ENCODE data around the gene MPC1. TPM values are rescaled to one million over a fixed set of nuclear protein-coding genes. Genes with fewer than 3 reads are reported as not detected.

Gene MPC1
- total and polyA plus RNA-seq, 2 donors (not counting 3 experiments of a cell fraction or from before 2014, with no cell fraction given): 15.5 to 17.5 TPM

DNA sequence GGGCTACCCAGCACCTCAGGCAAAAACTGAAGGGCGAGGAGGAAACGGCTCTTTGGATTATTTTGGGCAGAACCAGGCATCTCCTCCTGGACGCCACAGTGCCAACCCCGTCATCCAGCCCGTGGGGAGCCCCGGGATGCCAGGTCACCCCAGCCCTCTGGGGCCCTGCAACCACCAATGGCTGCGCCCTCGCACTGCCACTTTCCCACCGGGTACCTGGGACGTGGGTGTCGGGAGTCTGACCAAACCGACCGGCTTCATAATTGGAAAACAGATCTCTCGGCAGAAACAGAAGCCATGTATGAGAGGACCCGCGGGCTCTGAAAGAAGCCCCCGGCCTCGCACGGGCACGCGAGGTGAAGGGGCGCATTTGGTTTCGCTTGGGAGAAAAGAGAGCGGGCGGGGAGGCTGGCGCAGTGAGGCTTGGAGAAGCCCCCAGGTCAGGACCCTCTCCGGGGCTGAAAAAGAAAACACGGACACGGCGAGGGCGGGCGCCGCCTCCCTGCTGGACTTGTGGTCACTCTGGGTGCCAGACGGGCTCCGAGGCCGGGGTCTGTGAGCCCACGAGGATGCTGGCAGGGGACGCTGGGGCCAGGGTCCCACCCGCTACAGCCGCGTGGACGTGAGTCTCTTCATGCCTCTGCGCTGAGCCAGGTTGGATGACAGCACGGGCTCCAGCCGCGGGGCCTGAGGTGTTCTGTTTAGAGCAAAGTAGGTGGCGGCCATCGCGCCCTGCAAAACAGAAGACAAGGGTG is 29.6 kb upstream of the MPC1 start:
- intact Hi-C loops (cut with micrococcal nuclease) (no loop called here), dilution Hi-C loops (cut with MboI; ENCODE audit: extremely low pct_ligation_motif_present, low sequenced_read_pairs) (no loop called here)
- H3K9me1 ChIP-seq (replicated peaks; ENCODE audit: control insufficient read depth, extremely low read depth, insufficient read depth, low read length): no peaks in the 10 kb centered on the region
- no peaks in the 10 kb centered on the region for H4K20me1 ChIP-seq (replicated peaks; ENCODE audit: control insufficient read depth, extremely low read depth, insufficient read depth, low read length)
- BruUV-seq (replicated peaks): no TSS peak
- H3K4me3 ChIP-seq (replicated peaks in 1 of 3; ENCODE audit: insufficient read depth in 1 of 3, low read depth in 1 of 3, low read length in 3 of 3): no peak overlapping the region
- no peak for TF ChIP-seq EZH2 (IDR thresholded peaks at IDR 0.05; ENCODE audit: borderline replicate concordance, low read depth, low read length, severe bottlenecking)
- TF ChIP-seq GATA2 (IDR thresholded peaks at IDR 0.05; ENCODE audit: insufficient read depth, insufficient read length, low read depth, low read length): no peak
- TF ChIP-seq, protein P1, sequence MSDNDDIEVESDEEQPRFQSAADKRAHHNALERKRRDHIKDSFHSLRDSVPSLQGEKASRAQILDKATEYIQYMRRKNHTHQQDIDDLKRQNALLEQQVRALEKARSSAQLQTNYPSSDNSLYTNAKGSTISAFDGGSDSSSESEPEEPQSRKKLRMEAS (IDR thresholded peaks at IDR 0.05; ENCODE audit: insufficient read depth, insufficient read length): no peak
- no peak for TF ChIP-seq POLR2AphosphoS5 (IDR thresholded peaks at IDR 0.05; ENCODE audit: insufficient read depth, low read depth, low read length)
- no peak for TF ChIP-seq FOS (IDR thresholded peaks at IDR 0.05; ENCODE audit: borderline replicate concordance, insufficient read depth, low read length)
- TF ChIP-seq, protein P2, sequence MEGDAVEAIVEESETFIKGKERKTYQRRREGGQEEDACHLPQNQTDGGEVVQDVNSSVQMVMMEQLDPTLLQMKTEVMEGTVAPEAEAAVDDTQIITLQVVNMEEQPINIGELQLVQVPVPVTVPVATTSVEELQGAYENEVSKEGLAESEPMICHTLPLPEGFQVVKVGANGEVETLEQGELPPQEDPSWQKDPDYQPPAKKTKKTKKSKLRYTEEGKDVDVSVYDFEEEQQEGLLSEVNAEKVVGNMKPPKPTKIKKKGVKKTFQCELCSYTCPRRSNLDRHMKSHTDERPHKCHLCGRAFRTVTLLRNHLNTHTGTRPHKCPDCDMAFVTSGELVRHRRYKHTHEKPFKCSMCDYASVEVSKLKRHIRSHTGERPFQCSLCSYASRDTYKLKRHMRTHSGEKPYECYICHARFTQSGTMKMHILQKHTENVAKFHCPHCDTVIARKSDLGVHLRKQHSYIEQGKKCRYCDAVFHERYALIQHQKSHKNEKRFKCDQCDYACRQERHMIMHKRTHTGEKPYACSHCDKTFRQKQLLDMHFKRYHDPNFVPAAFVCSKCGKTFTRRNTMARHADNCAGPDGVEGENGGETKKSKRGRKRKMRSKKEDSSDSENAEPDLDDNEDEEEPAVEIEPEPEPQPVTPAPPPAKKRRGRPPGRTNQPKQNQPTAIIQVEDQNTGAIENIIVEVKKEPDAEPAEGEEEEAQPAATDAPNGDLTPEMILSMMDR (IDR thresholded peaks at IDR 0.05; ENCODE audit: extremely low read depth in 1 of 2, insufficient read depth in 1 of 2, low read depth in 1 of 2, low read length in 2 of 2): no peak
- TF ChIP-seq JUN (IDR thresholded peaks at IDR 0.05; ENCODE audit: borderline replicate concordance, insufficient read depth, insufficient read length, low read depth): no peak
- TF ChIP-seq MYC (IDR thresholded peaks at IDR 0.05; ENCODE audit: low read depth, low read length): no peak
- no peak for TF ChIP-seq POLR2A (IDR thresholded peaks at IDR 0.05; ENCODE audit: low read depth, low read length)
- CTCF ChIA-PET: no interaction called here
- H3K9ac ChIP-seq (replicated peaks; ENCODE audit: extremely low read depth, insufficient read depth, low read length): no peak overlapping the region
- POLR2A ChIA-PET: no interaction called here
- H3K4me1 ChIP-seq (ENCODE audit: control insufficient read depth, extremely low read depth, insufficient read depth, low read length): no peaks in the 10 kb centered on the region
- DNase-seq (ENCODE audit: low read depth, low spot score) (no peak), FAIRE-seq (no peak)
- no peaks in the 10 kb centered on the region for H3K79me2 ChIP-seq (ENCODE audit: control insufficient read depth, insufficient read depth, low read length)
- H3K4me2 ChIP-seq (ENCODE audit: insufficient read depth, low read length): no peak overlapping the region
- H2AFZ ChIP-seq (ENCODE audit: low read depth, low read length): no peak overlapping the region
- H3K9me3 ChIP-seq (replicated peaks; ENCODE audit: control insufficient read depth, insufficient read depth, low read length): no peaks in the 10 kb centered on the region
- H3K27me3 ChIP-seq (ENCODE audit: control insufficient read depth in 2 of 2, insufficient read depth in 2 of 2, low read length in 2 of 2): no peaks in the 10 kb centered on the region
- H3K36me3 ChIP-seq (ENCODE audit: control insufficient read depth in 2 of 2, extremely low read depth in 1 of 2, insufficient read depth in 2 of 2, low read length in 2 of 2): peaks cover under 1 to 40% of the 10 kb centered on the region in 2 experiments
- H3K27ac ChIP-seq (ENCODE audit: insufficient read depth, low read depth, low read length): no peak overlapping the region
